ENCODE measurements around the gene HPS5.
"Not testable (repeated sequence)": the region's sequence is repeated elsewhere in the genome, so short reads cannot be mapped to it uniquely, and the experiment has no call there.

Gene HPS5

DNA sequence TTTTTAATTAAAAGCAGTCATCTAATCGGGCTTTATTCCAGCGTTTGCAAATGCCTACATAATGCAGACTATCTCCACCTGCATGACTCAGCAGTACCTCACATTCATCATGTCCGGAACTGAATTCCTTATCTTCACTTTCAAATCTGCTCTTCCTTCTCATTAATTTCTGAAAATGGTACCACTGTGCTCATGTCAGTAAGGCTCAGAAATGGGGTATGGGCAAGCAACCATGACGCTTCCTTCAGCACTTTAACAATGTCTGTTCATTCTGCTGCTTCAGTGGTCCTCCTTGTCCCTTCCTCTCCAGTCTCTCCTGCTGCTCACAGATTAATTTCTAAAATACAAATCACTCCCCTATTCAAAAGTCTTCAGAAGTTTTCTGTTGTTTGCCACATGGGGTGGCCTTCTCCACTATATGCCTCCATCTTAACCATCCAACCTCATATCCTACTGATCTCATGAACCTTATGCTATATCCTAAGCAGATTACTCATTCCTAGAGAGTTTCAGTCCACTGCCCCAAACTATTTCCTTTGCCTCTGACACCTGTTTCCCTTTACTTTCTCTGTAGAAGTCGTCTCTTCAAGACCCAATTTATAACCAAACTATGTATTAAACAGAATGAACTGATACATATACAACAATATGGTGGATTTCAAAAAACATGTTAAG is 7.4 kb upstream of the HPS5 start:
- H3K4me3 ChIP-seq (ENCODE audit: low read length, poor library complexity, severe bottlenecking), result no peak overlapping the region
- H3K27me3 ChIP-seq (ENCODE audit: insufficient read depth, low read length, poor library complexity, severe bottlenecking), result no peaks in the 10 kb centered on the region
- H2AFZ ChIP-seq (ENCODE audit: low read length), result no peak overlapping the region
- H3K9me2 ChIP-seq (replicated peaks; ENCODE audit: low read depth, low read length), result no peaks in the 10 kb centered on the region
- TF ChIP-seq CTCF (conservative IDR thresholded peaks at IDR 0.05; ENCODE audit: low read length), result no peak
- TF ChIP-seq EZH2phosphoT487 (IDR thresholded peaks at IDR 0.05; ENCODE audit: borderline replicate concordance), result no peak
- peaks cover 20% of the 10 kb centered on the region for H4K20me1 ChIP-seq (ENCODE audit: insufficient read depth, low read length, poor library complexity, severe bottlenecking)
- peaks cover 47% of the 10 kb centered on the region for H3K4me1 ChIP-seq (ENCODE audit: insufficient read depth, low read length, poor library complexity, severe bottlenecking)
- no peak overlapping the region for H3K9ac ChIP-seq (ENCODE audit: low read depth, low read length, poor library complexity, severe bottlenecking)
- H3F3A ChIP-seq (ENCODE audit: low read depth), result no peaks in the 10 kb centered on the region
- H3K9me3 ChIP-seq (ENCODE audit: insufficient read depth, low read depth, low read length), result no peaks in the 10 kb centered on the region
- peaks cover 73% of the 10 kb centered on the region for H3K79me2 ChIP-seq (ENCODE audit: insufficient read depth, low read length)
- H3K36me3 ChIP-seq (ENCODE audit: insufficient read depth, low read length), result peaks cover 22% of the 10 kb centered on the region; the same call in 1 of the 2 replicates
- peak overlapping the region; percentile 15 for H3K4me2 ChIP-seq (ENCODE audit: low read depth, low read length, poor library complexity, severe bottlenecking)

- H3K27me3 ChIP-seq (ENCODE audit: insufficient read depth, low read length, poor library complexity, severe bottlenecking), result no peaks in the 10 kb centered on the region
- peak overlapping the region; percentile 78 for H3K9ac ChIP-seq (ENCODE audit: low read depth, low read length, poor library complexity, severe bottlenecking)
- H3K36me3 ChIP-seq (ENCODE audit: insufficient read depth, low read length), result no peaks in the 10 kb centered on the region
- H3K9me2 ChIP-seq (replicated peaks; ENCODE audit: low read depth, low read length), result no peaks in the 10 kb centered on the region
- TF ChIP-seq EZH2phosphoT487 (IDR thresholded peaks at IDR 0.05; ENCODE audit: borderline replicate concordance) (no peak), CTCF (conservative IDR thresholded peaks at IDR 0.05; ENCODE audit: low read length) (no peak)
- H3K4me3 ChIP-seq (ENCODE audit: low read length, poor library complexity, severe bottlenecking), result peak overlapping the region; percentile 82
- peak overlapping the region; percentile 97 for H3K4me2 ChIP-seq (ENCODE audit: low read depth, low read length, poor library complexity, severe bottlenecking)
- H3K79me2 ChIP-seq (ENCODE audit: insufficient read depth, low read length), result peaks cover 86% of the 10 kb centered on the region
- H3F3A ChIP-seq (ENCODE audit: low read depth), result no peaks in the 10 kb centered on the region
- peaks cover 63% of the 10 kb centered on the region for H3K4me1 ChIP-seq (ENCODE audit: insufficient read depth, low read length, poor library complexity, severe bottlenecking)
- H3K9me3 ChIP-seq (ENCODE audit: insufficient read depth, low read depth, low read length), result no peaks in the 10 kb centered on the region
- no peak overlapping the region for H2AFZ ChIP-seq (ENCODE audit: low read length)
- H4K20me1 ChIP-seq (ENCODE audit: insufficient read depth, low read length, poor library complexity, severe bottlenecking), result peaks cover 36% of the 10 kb centered on the region
Observed at GRCh38 chr11:18324381-18324780, 2.4 kb upstream of the HPS5 start.

GRCh38 chr11:18323881-18324280 is 1.9 kb upstream of the HPS5 start:
- Histone ChIP-seq H3K4me2 (ENCODE audit: low read depth, low read length, poor library complexity, severe bottlenecking) (peak overlapping the region; percentile 97), H4K20me1 (ENCODE audit: insufficient read depth, low read length, poor library complexity, severe bottlenecking) (peaks cover 31% of the 10 kb centered on the region), H3K79me2 (ENCODE audit: insufficient read depth, low read length) (peaks cover 86% of the 10 kb centered on the region), H3K4me3 (ENCODE audit: low read length, poor library complexity, severe bottlenecking) (peak overlapping the region; percentile 82), H3K9ac (ENCODE audit: low read depth, low read length, poor library complexity, severe bottlenecking) (peak overlapping the region; percentile 78), H3K4me1 (ENCODE audit: insufficient read depth, low read length, poor library complexity, severe bottlenecking) (peaks cover 65% of the 10 kb centered on the region)
- H3K36me3 ChIP-seq (ENCODE audit: insufficient read depth, low read length); H3K9me2 ChIP-seq (replicated peaks; ENCODE audit: low read depth, low read length); H3F3A ChIP-seq (ENCODE audit: low read depth); H3K27me3 ChIP-seq (ENCODE audit: insufficient read depth, low read length, poor library complexity, severe bottlenecking); H2AFZ ChIP-seq (ENCODE audit: low read length); H3K9me3 ChIP-seq (ENCODE audit: insufficient read depth, low read depth, low read length): not testable (repeated sequence)
